WI38 (cell line): ENCODE results near the gene ELAPOR1.

Experiments
- H3K4me3 ChIP-seq: 2 replicates; pipeline ENCODE4 v1.5.1; 2011; ENCODE audit warnings: low read depth, mild to moderate bottlenecking, control low read depth, low read length
- CTCF ChIP-seq: IDR thresholded peaks from 2 replicates; pipeline ENCODE4 v1.5.1; 2012; ENCODE audit warnings: low read depth, mild to moderate bottlenecking, control low read depth, low read length

Gene ELAPOR1

DNA sequence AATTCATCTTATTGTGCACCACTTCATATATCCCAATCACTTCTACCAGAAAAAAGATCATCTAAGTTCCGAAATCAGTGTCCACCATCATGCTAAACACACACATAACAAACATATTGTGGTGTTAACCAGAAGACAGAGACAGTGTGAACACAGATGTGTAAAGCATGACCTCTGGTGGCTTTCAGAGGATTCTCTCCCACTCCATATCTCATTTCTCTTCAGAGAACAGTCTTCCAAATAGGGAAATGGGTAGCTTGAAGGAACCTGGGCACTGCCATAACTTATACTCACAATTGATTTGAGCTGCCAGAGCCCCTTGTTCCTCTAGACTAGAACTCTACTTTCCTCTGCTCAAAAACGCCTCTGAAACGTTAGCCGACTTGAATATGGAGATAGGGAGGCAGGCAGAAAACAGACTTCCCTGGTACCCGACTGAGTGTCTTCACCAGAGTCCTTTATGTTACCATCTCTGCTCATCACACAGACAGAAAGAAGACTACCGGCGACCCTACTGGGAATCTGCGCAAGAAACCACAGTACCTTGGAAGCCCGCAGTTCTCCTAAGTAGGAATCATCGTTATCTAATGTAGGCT is 1.8 kb upstream of the ELAPOR1 start:
- TF ChIP-seq CTCF = no peak
- H3K4me3 ChIP-seq = no peak overlapping the region

DNA sequence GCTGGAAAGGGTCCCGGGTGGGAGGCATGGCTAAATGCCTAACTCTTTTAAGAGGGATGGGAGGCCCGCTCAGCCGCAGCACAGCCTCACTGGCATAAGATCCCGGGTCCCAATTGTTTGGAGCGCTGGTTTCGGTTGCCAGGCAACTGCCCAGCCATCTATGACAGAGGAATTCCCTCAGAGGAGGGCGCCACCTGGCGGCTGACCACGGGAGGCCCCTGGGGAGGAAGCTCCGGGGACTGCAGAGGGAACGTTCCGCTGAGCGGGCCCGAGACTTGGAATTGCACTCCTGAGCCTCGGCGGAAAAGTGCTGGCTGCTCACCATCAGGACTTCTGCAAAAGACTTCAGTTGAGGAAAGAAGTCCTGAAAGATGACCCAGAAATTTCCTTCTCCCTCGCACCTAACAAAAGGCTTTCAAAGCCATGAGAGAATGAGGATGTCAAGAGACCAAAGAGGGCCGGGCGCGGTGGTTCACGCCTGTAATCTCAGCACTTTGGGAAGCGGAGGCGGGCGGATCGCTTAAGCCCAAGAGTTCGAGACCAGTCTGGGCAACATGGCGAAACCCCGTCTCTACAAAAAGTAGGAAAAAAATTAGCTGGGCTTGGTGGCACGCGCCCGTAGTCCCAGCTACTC is 1.1 kb upstream of the ELAPOR1 start:
- peak; percentile 91 for TF ChIP-seq CTCF
- H3K4me3 ChIP-seq = no peak overlapping the region

- 0 out of 2 replicates have a peak overlapping the region, but pooled peaks have one; percentile 13 for H3K4me3 ChIP-seq
These were observed 393 bp downstream of the ELAPOR1 start for GRCh38 chr1:109114342-109114674.

GRCh38 chr1:109115685-109116084 is 1.8 kb downstream of the ELAPOR1 start:
- TF ChIP-seq CTCF = no peak
- no peak overlapping the region for H3K4me3 ChIP-seq

More at GRCh38 chr1:109114342-109114674, 393 bp downstream of the ELAPOR1 start:
- TF ChIP-seq CTCF = no peak

DNA sequence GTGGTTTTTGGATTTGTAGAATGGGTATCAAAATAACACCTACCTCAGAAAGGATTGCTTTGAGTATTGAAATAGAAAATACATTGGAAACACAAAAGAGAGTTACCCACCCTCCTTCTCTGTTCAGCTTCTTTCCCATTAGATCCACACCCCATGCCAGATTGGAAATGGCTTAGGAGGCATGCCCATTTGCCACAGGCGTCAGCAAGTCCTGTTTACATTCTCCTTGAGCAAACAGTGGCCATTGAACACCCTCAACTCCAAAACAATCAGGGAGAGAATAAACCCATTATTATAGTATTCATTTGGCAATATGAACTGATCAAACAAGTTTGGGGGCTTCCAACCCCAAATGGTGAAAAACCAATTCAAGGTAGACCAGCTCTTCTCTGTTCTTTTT is 2.4 kb downstream of the ELAPOR1 start:
- H3K4me3 ChIP-seq = no peak overlapping the region
- no peak for TF ChIP-seq CTCF

- TF ChIP-seq CTCF = no peak
- H3K4me3 ChIP-seq = no peak overlapping the region
These were observed 4.2 kb downstream of the ELAPOR1 start for GRCh38 chr1:109118089-109118488.

GRCh38 chr1:109120356-109120755 is 6.4 kb downstream of the ELAPOR1 start:
- no peak overlapping the region for H3K4me3 ChIP-seq
- no peak for TF ChIP-seq CTCF
